ENCODE data around the gene DEPDC1.

Gene DEPDC1

DNA sequence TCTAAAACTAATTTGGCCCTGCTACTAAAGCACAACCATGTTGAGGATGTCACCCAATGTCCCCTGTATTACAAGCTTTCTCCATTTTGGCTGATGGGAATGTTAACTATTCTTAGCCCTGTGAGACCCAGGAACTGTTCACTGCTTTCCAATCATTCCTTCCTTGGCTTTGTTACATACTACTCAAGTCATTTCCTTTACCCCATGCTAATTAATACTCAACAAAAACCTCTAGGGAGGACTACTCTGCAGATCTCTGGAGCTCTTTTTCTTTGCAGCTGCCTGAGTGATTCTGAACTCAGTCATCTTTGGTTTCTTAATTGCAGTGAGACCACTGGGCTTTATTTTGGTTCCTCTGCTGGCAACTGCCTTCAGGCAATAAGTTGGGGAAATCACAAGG lies 23.8 kb downstream of the DEPDC1 start:
- DNase-seq (ENCODE audit: low spot score): no peak

DNA sequence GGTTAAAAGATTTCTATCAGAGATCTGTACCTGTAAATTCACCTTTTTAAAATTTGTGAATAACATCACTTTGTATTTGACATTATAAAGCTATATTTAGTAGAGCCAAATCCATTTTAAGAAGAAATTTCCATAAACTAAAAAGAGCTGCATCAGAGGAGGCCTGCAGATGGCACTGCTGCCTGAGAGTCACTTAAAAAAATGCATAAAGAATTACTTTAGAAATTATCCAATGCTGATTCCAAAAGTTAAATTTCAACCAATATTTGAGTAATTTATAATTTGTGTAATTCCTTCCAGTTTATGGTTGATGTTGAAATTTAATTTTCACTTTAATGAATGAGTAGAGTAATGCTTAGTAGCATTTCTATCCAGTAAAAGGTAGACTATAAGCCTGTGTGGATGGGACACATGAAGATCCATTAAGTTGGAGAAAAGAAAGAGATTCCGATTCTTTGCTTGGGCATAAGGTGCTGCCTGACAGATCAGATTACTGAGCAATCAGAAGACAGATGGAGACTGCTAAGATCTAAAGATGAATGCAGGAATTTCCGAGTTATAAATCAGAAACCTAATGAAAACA lies 26.4 kb downstream of the DEPDC1 start:
- peak; percentile 40 for DNase-seq (ENCODE audit: low spot score)

DNA sequence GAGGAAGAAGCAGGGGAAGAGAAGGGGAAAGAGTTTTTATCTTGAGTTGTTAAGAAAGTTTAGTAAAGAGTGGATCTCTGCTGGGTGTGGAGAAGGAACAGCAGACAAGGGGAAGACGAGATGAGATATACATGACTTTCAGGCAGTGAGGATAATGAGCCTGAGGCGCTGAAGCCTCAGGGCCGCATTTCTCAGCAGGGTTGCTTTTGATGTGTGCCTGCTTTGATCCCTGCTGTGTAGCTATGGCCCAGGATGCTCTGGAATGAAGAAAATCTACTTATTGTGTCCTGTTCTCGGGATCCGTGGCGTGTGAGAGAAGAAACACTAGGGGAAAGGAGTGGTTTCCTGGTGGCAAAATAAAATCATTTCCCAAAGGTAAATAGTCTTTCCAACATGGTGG lies 32.0 kb downstream of the DEPDC1 start:
- no peak for DNase-seq (ENCODE audit: low spot score)

DNA sequence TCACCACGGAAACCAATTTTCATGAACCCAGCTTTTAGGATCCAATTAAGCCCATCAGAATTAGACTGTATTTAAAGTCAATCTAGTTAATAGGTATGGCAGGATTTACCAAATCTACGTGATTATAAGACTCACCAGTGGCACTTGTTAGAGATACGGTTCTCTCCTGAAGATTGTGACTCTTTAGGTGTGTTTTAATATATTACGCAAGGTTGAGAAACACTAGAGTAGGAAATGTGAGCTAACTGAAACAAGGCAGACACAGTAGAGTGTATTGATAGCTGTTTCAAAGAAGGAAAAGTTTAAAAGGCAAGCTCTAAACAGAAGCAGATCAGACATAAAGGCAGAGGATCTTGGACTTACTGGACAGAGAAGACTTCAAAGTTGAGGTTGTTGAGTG lies 35.9 kb downstream of the DEPDC1 start:
- no peak for DNase-seq (ENCODE audit: low spot score)

DNA sequence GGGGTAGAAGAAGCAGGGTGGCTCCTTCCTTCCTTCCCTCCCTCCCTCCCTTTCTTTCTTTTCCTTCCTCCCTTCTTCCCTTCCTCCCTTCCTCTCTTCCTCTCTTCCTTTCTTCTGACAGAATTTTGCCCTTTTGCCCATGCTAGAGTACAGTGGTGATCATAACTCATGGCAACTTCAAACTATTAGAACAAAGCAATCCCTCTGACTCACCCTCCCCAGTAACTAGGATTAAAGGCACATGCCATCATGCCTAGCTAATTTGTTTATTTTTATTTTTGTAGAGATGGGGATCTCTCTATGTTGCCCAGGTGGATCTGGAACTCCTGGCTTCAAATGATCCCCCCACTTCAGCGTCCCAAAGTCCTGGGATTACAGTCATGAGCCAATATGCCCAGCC lies 37.1 kb downstream of the DEPDC1 start:
- no peak for DNase-seq (ENCODE audit: low spot score)

DNA sequence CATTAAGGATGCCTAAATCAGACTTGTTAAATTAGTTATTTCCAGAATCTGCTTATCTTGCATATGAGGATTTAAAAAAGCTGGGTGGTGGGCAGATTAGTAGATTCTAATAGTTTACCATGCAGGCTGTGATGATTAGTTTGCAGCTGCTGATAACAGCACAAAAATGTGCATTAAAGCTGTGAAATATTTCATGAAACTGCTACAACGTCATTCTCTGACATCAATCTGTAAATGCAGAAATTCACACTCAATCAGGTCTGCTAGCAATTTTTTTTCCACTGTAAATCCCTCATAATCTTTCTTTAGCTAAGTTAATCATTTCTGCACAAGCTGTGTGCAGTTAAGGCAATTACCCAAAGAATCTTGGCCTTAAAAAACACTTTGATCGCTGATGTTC lies 37.8 kb downstream of the DEPDC1 start:
- no peak for DNase-seq (ENCODE audit: low spot score)

DNA sequence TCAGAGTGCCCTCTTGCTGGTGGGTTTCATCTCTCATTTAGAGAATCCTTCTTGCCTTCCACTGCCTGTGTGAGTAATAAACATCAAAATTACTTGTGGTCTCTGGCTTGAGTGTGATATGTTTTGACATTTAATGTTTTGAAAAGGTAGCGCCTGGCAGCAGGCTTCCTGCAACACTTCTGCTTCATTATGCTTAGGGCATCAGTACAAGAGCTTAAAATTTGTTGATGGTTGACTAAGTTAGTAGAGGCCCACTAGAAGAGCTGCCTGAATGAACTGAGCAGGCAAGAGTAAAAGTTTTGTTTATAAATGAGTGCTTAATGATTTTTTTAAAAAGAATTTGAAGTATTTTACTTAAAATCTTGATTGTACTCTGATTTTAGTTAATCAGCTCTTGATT lies 40.7 kb downstream of the DEPDC1 start:
- no peak for DNase-seq (ENCODE audit: low spot score)

DNA sequence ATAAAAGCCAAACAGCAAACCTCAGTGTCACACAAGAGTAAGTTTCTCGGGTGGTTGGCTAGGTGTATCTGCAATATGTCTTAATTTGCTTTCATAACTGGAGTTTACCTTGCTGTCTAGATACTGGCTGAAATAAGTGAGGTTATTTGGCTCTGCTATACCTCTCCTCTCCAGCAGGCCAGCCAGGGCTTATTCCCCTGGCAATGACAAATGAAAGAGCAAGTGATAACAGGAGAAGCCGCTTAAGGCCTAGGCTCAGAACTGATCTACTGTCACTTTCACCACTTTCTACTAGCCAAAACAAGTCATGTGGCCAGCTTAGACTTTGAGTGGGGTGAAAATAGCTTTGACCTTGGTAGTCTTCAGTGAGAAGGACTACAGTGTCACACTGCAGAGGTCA lies 42.3 kb downstream of the DEPDC1 start:
- no peak for DNase-seq (ENCODE audit: low spot score)

DNA sequence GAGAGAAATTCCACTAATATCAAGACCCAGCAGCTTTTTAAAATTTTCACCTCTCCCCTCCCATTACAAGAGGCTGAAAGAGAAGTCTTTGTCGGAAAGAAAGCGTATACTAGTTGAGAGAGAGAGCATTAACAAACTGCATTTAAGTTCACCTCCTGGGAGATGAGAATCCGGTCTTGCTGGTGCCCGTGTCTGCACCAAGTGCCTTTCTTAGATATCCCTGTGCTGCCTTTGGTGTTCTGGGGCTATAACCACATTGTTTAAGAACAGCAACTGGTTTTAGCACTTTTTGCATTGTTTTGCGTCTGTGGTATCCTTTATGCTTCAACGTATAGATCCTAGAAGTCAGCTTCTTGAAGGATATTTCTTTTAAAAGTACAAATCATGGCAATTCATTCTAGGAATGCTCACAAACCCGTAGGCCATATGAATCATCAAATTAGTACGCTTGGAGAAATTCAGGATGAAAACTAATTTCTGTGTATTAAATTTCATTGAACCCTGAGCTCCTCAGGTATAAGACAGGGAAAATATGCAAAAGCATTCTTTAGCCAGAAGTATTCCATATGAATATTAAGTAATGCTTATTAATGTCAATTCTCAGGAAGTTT lies 43.7 kb downstream of the DEPDC1 start:
- DNase-seq (ENCODE audit: low spot score): no peak

DNA sequence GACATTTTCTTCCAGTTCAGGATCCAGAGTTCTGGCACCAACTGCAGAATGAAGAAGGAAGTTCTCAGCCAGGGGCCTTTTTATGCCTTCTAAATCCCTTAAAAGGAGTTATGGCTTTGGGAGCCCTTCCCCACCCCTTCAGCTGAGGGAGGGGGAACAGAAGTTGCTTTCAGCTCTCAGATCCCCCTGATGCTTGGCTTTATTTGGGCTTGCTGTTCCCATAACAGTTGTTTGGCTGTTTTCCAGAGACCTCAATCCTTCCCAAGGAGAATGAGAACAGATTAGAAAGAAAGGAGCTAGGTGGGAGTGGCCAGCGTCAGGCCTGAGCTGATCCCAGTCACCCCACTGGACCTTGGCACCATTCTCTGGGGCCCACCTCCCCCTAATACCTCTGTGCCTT lies 47.0 kb downstream of the DEPDC1 start, which contains the start of gene RPE65:
Gene RPE65 (minus strand): TSS at position 54 of the 400 bp plus-strand sequence. CDS start 49 bp downstream, at position 5.
- DNase-seq (ENCODE audit: low spot score): no peak

DNA sequence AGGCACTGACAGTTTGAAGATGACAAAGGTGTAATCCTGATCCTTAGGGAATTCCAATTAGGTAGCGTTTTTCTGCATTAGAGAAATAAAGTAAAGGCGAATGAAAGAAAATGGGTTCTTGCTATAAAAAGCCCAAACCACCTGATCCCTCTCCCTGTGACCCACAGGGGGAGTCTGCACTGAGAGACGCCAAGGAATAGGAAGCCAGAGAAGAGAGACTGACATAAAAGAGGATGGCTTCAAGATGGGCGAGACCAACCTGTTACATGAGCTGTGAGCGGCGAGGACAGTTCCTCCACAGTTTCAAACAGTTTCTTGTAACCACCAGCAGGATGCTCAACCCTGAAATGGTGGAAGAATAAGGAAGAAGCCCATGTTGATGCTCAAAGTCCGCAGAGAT lies 48.5 kb downstream of the DEPDC1 start:
- no peak for DNase-seq (ENCODE audit: low spot score)

DNA sequence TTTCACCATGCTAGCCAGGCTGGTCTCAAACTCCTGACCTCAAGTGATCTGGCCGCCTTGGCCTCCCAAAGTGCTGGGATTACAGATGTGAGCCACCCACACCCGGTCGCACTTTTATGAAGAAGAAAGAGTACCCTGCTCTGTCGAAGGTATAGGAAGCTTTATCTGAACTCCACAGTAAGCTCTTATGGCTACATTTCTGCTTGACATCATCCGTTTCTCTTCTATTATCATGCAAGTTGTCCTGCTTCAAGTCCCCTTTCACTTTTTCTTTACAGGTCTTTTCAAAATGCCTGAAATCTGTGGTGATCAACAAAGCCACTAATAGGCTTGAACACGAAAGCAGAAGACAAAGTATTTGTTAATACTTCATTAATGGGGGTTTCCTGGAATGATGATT lies 51.2 kb downstream of the DEPDC1 start:
- no peak for DNase-seq (ENCODE audit: low spot score)

DNA sequence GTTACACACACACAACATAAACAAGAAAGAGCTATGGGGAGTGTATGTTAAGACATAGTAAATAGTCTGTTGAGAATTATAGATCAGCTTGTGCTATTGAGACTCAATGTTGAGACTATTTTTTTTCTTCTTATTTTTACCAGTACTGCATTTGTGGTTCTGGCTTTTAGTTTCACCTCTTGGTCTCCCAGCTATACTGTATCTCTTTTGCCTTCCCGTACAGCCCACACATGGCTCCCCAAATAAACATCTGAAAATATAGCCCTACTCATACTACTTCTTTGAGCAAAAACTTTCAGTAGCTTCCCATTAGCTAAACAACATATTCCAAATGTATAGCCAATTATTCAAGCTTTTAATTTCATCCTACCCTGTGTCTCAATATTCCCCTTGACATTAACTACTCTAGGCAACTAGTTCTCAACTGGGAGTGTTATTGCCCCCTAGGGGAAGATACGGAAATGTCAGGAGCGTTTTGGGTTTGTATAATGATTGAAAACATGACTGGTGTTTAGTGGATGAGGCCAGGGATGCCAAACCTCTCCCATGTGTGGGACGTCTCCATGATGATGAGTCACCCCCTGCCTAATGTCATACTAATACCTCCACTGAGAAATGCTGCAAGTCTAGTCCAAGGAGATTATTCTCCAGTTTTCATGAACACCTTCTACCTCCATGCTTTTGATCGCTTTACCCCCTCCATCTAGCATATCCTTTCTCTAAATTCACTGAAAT lies 53.9 kb downstream of the DEPDC1 start:
- DNase-seq (ENCODE audit: low spot score): no peak

DNA sequence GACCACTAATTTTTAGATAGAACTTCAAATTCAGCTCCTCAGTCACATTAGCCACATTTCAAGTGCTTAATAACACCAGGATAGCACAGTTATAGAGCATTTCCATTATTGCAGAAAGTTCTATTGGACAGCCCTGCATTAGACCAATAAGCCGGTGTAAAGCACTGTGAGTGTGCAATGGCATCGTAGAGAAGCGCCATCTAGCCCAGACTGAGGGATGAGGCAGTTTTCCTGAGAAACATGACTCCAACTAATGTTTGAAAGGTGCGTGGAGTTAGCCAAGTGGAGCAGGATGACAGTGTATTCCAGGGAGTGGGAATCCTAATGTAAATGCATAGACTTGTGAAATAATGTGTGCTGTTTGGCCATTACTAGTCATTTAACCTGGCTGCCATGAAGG lies 54.9 kb downstream of the DEPDC1 start:
- no peak for DNase-seq (ENCODE audit: low spot score)

DNA sequence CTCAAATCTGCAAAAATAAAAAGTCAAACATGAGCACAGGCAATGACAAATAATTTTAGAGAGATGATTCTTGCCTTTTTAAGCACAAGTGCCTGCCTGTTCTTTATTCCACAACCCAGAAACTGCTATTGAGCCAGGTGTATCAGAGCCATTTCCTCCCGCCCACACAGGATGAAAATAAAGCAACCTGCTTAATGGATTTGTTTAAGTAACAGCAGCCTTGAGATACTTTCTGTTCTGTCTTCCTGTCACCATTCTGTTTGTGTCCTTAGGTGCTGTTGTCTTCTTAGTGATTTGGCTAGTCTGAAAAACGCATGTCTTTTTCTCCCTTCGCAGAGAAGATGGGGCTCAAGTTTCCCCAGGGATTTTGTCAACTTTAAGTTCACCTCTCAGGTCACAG lies 58.6 kb downstream of the DEPDC1 start:
- no peak for DNase-seq (ENCODE audit: low spot score)

DNA sequence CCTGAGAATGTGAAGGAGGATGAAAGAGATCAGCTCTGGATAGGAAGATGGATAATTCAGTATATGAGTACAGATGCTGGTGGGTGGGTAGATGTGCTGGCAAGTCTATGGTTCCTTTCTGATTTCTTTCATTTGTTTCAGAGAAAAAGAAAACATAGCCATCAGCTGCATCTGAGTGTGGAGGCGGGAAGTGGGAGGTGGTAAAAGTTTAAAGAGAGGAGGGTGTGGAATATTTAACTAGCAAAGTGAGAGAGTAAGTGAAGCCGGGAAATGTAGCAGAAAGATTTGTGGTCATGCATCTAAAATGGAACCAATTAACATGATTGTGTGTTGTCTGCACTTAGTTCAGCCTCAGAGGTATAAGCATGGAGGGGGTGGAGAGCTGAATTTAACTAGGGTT lies 63.5 kb downstream of the DEPDC1 start:
- DNase-seq (ENCODE audit: low spot score): peak; percentile 20

DNA sequence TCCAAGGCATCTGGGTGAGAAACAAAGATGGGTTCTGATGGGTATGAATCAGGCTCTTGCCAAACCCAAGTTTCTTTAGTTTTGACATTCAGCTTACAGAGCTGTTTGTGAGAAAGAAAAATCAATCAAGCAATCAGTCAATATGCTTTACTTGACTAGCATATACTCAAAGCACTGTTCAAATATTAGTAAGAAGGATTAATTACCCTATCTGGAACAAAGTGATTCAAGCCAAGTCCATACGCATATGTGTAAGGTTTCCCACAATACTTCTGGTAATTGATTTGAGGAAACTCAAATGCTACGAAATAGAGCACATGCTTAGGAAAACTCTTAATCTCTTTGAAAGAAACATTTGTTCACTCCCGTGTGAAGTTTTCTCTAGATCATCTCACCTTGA lies 65.8 kb downstream of the DEPDC1 start:
- DNase-seq (ENCODE audit: low spot score): no peak

DNA sequence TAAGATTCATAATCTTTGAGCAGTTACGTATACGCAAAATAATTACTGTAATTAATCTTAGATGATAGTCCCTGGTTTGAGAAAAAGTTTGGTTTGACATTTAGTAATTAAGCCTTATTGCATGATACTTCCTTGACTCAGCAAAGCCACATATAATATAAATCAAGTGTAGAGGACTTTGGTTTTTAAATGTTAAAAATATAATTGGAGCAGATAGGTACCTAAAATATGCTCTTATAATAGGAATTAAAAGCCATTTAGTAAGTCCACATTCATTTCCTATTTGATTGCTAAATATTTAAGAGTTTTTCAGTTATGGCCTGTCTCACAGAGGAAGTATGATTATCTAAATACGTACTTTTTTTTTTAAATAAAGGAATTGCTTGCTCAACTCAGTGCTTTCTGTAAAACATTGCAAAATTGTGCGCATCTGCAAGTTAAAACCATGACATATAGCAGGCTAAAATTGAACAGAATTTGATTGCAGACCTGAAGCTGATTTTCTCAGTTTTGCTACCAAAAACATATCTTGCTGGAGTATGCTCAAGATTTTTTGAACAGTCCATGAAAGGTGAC lies 67.6 kb downstream of the DEPDC1 start:
- DNase-seq (ENCODE audit: low spot score): no peak

DNA sequence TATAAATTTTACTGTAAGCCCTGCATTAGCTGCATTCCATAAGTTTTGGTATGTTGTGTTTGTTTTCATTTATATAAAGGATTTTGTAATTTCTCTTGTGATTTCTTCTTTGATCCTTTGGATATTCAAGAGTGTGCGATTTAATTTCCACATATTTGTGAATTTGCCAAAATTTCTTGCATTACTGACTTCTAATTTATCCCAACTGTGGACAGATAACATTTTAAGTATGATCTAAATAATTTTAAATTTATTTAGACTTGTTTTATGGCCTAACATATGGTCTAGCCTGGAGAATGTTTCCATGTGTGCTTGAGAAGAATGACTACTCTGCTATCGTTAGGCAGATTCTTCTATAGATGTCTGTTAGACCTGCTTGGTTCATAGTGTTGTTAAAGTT lies 70.3 kb downstream of the DEPDC1 start:
- DNase-seq (ENCODE audit: low spot score): no peak
